Activated naive CD4-positive, alpha-beta T cell treated with anti-CD3 and anti-CD28 coated beads for 36 hours (primary cell): ENCODE measurements around the gene NUP153. TPM values are rescaled to one million over a fixed set of nuclear protein-coding genes. Genes with fewer than 3 reads are reported as not detected.

Experiments
- CTCF ChIA-PET: fragments of 350-600 bp; sonication (Branson Sonifier 250); formaldehyde crosslinking; loops from one replicate; lab custom pipeline; 2021; ENCODE audit warnings: antibody characterized with exemption; lab: Charles Lee
- DNase-seq: peaks from one replicate; pipeline ENCODE4 v3.0.0-alpha.2; 2020
- H3K27ac Mint-ChIP-seq: one replicate; pipeline ENCODE4 v1.8.0; 2021; ENCODE audit warnings: mild to moderate bottlenecking, mixed read lengths
- H3K27me3 Mint-ChIP-seq: one replicate; pipeline ENCODE4 v1.8.0; 2021; ENCODE audit warnings: low read depth, mixed read lengths
- H3K36me3 Mint-ChIP-seq: one replicate; pipeline ENCODE4 v1.8.0; 2021; ENCODE audit warnings: low read depth, mixed read lengths
- H3K4me1 Mint-ChIP-seq: one replicate; pipeline ENCODE4 v1.8.0; 2021; ENCODE audit warnings: low read depth, mixed read lengths
- H3K4me3 Mint-ChIP-seq: one replicate; pipeline ENCODE4 v1.8.0; 2021; ENCODE audit warnings: mild to moderate bottlenecking, moderate library complexity, mixed read lengths
- H3K9me3 Mint-ChIP-seq: one replicate; pipeline ENCODE4 v1.8.0; 2021; ENCODE audit warnings: mixed read lengths
- intact Hi-C: fragments of 100-400 bp; cut with micrococcal nuclease; formaldehyde crosslinking; loops from one replicate; pipeline ENCODE4 v1.15.1; 2023
- total RNA-seq, 2 experiments: library from RNA; stranded (reverse); gene quantifications; one replicate each; pipeline ENCODE4 v1.2.3, GENCODE V29; 2021

Gene NUP153
- total RNA-seq, 2 experiments from 2014 or later, result 65.3 to 67.2 TPM

DNA sequence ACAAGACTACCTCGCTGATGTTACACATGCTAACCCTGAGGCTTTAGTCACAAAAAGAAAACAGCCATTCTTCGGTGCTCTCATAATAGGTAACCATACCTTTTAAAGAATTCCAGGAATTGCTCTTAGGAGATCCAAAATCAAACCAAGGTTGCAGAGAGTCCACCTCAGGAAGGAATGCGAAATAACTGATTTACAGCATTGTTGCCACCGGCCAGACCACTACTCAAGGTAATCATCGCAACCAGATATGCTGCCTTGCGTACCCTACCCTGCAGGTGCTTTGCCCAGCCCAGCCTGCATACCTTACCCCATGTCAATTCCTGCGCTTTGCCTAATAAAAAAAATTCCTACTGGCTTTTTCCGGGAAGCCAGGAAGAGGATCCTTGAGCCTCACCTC lies 27.0 kb downstream of the NUP153 start:
- Mint-ChIP-seq H3K9me3 (no peaks in the 10 kb centered on the region), H3K36me3 (peaks cover 55% of the 10 kb centered on the region), H3K4me3 (no peak overlapping the region), H3K27me3 (no peaks in the 10 kb centered on the region), H3K4me1 (peaks cover 62% of the 10 kb centered on the region), H3K27ac (no peak overlapping the region)
- intact Hi-C loops, result no loop called here
- no peak for DNase-seq
- CTCF ChIA-PET, result no interaction called here

DNA sequence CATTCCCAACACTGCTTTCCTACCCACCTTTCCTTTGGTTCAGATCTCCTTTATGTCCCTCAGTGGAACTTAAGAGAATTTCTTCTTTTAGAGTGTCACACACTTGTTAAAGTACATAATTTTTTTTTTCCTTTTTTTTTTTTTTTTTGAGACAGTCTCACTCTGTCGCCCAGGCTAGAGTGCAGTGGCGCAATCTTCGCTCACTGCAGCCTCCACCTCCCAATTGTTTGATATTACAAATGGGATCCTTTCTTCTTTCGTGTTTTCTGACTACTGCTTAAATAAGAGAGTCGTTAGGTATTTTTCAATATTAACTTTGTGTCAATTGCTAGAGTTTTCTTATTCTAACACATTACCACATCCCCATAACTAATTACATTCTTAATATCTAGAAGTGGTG lies 29.1 kb downstream of the NUP153 start:
- Mint-ChIP-seq H3K27me3 (no peaks in the 10 kb centered on the region), H3K4me3 (no peak overlapping the region), H3K27ac (no peak overlapping the region), H3K9me3 (no peaks in the 10 kb centered on the region), H3K4me1 (peaks cover 55% of the 10 kb centered on the region), H3K36me3 (peaks cover 51% of the 10 kb centered on the region)
- CTCF ChIA-PET, result no interaction called here
- intact Hi-C loops, result no loop called here
- no peak for DNase-seq

DNA sequence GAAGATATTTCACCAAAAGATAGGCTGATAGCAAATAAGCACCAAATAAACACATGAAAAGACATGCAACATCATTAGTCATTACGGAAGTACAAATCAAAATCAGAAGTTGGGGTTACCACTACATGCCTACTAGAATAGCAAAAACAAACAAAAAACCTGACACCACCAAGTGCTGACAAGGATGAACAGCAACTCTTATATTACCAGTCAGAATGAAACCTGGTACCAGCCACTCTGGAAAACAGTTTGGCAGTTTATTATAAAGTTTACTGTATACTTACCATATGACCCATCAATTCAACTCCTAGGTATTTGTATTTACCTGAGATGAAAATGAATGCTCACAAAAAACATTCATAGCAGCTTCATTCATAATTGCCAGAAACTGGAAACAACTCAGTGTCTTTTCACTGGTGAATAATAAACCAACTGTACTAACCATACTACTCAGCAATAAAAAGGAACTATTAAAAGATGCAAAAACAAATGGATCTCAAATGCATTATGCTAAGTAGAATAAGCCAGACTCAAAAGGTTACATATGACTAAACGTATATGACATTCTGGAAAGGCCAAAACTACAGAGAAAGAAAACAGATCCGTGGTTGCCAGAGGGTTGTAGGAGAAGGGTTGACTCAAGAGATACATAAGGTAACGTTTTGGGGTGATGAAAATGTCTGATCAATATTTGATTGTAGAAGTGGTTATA lies 33.0 kb downstream of the NUP153 start:
- CTCF ChIA-PET, result interaction anchor here (0.6 kb wide), 1 partner anchor 30 kb away, joined by 5 read pairs; no protein-coding TSS in a partner anchor
- Mint-ChIP-seq H3K4me3 (no peak overlapping the region), H3K36me3 (peaks cover 57% of the 10 kb centered on the region), H3K4me1 (peaks cover 28% of the 10 kb centered on the region), H3K9me3 (no peaks in the 10 kb centered on the region), H3K27me3 (no peaks in the 10 kb centered on the region), H3K27ac (no peak overlapping the region)
- intact Hi-C loops, result loop anchor here (1.0 to 5.0 kb wide), 3 partner anchors 30 to 71 kb away; partner anchors contain the start of gene FAM8A1
- DNase-seq, result no peak

DNA sequence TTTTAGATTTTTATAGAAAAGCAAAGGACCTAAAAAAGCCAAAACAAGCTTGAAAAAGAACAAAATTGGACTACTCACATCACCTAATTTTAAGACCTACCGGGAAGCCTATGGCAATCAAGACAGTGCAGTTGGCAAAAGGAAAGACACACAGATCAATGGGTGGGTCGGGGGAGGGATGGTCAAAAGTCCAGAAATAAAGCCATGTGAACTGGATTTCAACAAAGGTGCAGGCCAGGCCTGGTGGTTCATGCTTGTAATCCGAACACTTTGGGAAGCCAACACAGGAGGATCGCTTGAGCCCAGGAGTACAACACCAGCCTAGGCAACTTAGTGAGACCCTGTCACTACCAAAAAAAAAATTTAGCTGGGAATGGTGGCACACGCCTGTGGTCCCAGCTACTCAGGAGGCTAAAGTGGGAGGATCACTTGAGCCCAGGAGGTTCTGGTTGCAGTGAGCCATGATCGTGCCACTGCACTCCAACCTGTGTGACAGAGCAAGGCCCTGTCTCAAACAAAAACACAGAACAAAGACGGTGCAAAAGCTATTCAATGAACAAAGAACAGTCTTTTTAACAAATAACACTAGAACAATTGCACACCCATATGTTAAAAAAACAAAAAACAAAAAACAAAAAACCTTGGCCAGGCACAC lies 34.5 kb downstream of the NUP153 start:
- CTCF ChIA-PET, result no interaction called here
- no peak overlapping the region for H3K4me3 Mint-ChIP-seq
- no peak overlapping the region for H3K27ac Mint-ChIP-seq
- no peaks in the 10 kb centered on the region for H3K27me3 Mint-ChIP-seq
- intact Hi-C loops, result loop anchor here (5.0 kb wide), 2 partner anchors 40 to 70 kb away; partner anchors contain the start of gene FAM8A1
- peaks cover 16% of the 10 kb centered on the region for H3K4me1 Mint-ChIP-seq
- no peak for DNase-seq
- no peaks in the 10 kb centered on the region for H3K9me3 Mint-ChIP-seq
- H3K36me3 Mint-ChIP-seq, result peaks cover 60% of the 10 kb centered on the region

DNA sequence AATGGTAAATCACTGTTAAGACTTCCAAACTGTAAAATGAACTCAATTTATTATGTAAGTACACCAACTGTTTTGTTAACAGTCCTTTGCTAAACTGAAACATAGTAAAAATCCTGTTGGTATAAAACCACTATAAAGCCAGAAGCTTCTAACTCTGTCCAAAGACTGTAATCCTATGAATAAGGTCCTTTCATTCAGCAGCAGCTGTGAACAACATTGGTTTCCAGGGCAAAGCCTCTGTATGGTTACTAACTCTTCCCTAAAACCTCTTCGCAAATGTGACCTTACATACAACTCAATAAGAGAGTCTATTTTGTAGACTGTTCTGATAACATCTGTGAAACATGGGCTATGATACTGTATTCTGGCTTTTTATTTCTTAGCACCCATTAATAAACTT lies 40.1 kb downstream of the NUP153 start:
- no peak overlapping the region for H3K4me3 Mint-ChIP-seq
- H3K36me3 Mint-ChIP-seq, result peaks cover 59% of the 10 kb centered on the region
- peaks cover 18% of the 10 kb centered on the region for H3K4me1 Mint-ChIP-seq
- intact Hi-C loops, result no loop called here
- CTCF ChIA-PET, result interaction anchor here (1.0 kb wide), 1 partner anchor 137 kb away, joined by 3 read pairs; no protein-coding TSS in a partner anchor
- H3K9me3 Mint-ChIP-seq, result no peaks in the 10 kb centered on the region
- no peak overlapping the region for H3K27ac Mint-ChIP-seq
- DNase-seq, result no peak
- H3K27me3 Mint-ChIP-seq, result no peaks in the 10 kb centered on the region

DNA sequence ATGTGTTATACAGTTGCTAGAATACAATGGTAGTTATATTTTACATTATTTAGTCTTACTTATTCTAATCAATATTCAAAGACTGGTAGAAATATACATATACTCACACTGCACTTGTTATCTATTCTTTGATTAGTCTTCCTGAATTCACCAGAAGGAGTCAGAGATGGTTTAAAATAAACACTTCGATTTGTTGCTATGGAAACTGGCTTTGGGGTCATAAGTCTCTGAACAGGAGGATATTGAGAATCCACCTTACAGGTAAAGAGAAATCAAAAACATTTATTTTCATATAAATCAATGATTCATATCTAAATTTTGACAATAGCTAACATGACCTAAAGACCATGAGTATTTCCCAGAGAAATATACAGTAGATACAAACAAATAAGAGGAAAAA lies 41.6 kb downstream of the NUP153 start:
- Mint-ChIP-seq H3K36me3 (peaks cover 57% of the 10 kb centered on the region), H3K27ac (no peak overlapping the region), H3K4me3 (no peak overlapping the region), H3K9me3 (no peaks in the 10 kb centered on the region), H3K27me3 (no peaks in the 10 kb centered on the region), H3K4me1 (peaks cover 18% of the 10 kb centered on the region)
- CTCF ChIA-PET, result no interaction called here
- intact Hi-C loops, result no loop called here
- no peak for DNase-seq

DNA sequence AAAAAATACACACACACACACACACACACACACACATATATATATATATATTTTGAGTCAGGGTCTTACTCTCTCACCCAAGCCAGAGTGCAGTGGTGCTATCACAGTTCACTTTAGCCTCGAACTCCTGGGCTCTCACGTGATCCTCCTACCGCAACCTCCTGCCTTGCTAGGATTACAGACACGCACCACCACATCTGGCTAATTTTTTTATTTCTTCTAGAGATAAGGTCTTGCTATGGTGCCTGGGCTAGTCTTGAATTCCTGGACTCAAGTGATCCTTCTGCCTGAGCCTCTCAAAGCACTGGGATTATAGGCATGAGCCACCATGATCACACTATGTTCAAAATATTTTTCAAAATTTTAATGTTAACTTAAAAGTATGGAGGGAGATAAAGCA lies 43.5 kb downstream of the NUP153 start:
- intact Hi-C loops, result no loop called here
- DNase-seq, result no peak
- Mint-ChIP-seq H3K4me3 (no peak overlapping the region), H3K27ac (no peak overlapping the region), H3K4me1 (peaks cover 18% of the 10 kb centered on the region), H3K27me3 (no peaks in the 10 kb centered on the region), H3K36me3 (peaks cover 51% of the 10 kb centered on the region), H3K9me3 (no peaks in the 10 kb centered on the region)
- CTCF ChIA-PET, result no interaction called here

DNA sequence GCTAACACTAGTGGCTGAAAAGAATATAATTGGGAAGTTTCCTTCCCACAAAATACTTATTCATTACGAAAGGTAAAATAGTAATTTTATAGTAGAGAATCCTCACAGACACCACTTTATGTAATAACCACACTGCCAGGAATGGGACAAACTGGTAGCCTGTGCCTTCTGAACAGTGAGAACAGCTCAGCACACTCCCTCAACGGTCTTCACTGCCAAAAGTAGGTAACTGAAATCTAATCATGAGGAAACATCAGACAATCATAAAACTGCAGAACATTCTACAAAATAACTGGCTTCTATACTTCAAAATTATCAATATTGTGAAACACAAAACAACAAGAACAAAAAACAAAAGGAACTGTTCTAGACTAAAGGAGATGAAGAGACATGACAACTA lies 44.1 kb downstream of the NUP153 start:
- DNase-seq, result no peak
- Mint-ChIP-seq H3K27me3 (no peaks in the 10 kb centered on the region), H3K4me3 (no peak overlapping the region), H3K36me3 (peaks cover 51% of the 10 kb centered on the region), H3K9me3 (no peaks in the 10 kb centered on the region), H3K4me1 (peaks cover 18% of the 10 kb centered on the region), H3K27ac (no peak overlapping the region)
- CTCF ChIA-PET, result no interaction called here
- intact Hi-C loops, result no loop called here

DNA sequence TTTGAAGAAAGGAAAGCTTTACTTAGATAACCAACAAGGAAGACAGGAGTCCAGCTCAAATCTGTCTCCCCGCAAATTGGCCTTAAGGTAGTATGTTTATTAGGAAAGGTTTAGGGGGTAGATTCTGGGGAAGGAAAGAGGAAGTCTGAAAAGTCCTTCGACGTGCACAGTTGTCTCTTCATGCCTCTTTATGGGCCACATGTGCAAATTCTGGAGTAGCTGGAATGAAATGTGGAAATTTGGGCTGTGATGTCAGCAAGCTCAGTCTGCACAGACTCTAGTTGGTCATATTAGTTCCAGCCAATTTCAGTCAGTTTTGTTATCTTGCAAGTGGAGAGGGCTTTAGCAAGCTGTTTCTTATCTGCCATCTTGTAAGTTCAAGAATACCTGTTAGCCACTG lies 50.1 kb downstream of the NUP153 start:
- Mint-ChIP-seq H3K36me3 (peaks cover 50% of the 10 kb centered on the region), H3K4me1 (peaks cover 19% of the 10 kb centered on the region), H3K27ac (no peak overlapping the region), H3K9me3 (no peaks in the 10 kb centered on the region), H3K27me3 (no peaks in the 10 kb centered on the region), H3K4me3 (no peak overlapping the region)
- DNase-seq, result no peak
- CTCF ChIA-PET, result interaction anchor here (0.5 to 1.3 kb wide), 4 partner anchors 36 to 143 kb away, joined by 3 to 5 read pairs (median 4); no protein-coding TSS in a partner anchor
- intact Hi-C loops, result no loop called here

DNA sequence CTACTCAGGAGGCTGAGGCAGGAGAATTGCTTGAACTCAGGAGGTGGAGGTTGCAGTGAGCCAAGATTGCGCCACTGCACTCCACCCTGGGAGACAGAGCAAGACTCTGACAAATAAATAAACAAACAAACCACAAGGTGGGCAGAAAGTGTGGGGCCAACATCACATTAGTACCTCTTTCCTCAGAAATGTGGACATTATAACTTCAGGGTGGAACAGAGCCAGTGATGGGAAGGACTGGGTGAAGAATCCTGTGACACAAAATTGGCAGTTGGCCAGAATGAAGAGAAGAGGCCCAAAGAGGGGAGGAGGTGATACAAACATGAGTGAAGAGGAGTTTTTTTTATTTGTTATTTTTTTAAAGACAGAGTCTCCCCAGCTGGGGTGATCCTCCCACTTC lies 50.6 kb downstream of the NUP153 start:
- Mint-ChIP-seq H3K4me1 (peaks cover 19% of the 10 kb centered on the region), H3K9me3 (no peaks in the 10 kb centered on the region), H3K36me3 (peaks cover 46% of the 10 kb centered on the region), H3K27me3 (no peaks in the 10 kb centered on the region), H3K4me3 (no peak overlapping the region), H3K27ac (no peak overlapping the region)
- intact Hi-C loops, result no loop called here
- no peak for DNase-seq
- CTCF ChIA-PET, result interaction anchor here (0.6 to 1.3 kb wide), 3 partner anchors 33 to 144 kb away, joined by 3 to 4 read pairs (median 3); no protein-coding TSS in a partner anchor

DNA sequence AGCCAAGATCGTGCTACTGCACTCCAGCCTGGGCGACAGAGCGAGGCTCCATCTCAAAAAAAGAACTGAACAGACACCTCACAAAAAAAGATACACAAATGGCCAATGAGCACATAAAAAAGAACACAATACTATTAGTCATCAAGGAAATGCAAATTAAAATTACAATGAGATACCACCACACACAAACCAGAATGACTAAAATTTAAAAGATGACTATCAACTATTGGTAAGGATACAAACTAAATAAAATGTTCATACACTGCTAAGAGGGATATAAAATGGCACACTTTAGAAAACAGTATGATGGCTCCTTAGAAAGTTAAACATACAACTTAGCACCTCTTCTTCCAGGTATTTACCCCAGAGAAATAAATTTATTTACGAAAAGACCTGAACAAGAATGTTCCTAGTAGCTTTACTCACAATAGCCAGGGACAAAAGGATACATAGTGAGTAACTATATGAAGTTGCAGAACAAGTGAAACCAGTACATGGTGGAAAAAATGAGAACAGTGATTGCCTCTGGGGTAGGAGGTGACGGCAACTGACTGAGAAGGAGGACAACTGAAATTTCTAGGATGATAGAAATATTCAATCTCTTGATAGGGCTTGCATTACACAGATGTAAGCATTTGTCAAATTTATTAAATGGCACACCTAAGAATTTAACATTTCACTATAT lies 53.4 kb downstream of the NUP153 start:
- Mint-ChIP-seq H3K27ac (no peak overlapping the region), H3K36me3 (peaks cover 49% of the 10 kb centered on the region), H3K9me3 (no peaks in the 10 kb centered on the region), H3K27me3 (no peaks in the 10 kb centered on the region), H3K4me1 (peaks cover 21% of the 10 kb centered on the region), H3K4me3 (no peak overlapping the region)
- CTCF ChIA-PET, result no interaction called here
- intact Hi-C loops, result loop anchor here (5.0 kb wide), 1 partner anchor 41 kb away; no protein-coding TSS in a partner anchor
- no peak for DNase-seq

DNA sequence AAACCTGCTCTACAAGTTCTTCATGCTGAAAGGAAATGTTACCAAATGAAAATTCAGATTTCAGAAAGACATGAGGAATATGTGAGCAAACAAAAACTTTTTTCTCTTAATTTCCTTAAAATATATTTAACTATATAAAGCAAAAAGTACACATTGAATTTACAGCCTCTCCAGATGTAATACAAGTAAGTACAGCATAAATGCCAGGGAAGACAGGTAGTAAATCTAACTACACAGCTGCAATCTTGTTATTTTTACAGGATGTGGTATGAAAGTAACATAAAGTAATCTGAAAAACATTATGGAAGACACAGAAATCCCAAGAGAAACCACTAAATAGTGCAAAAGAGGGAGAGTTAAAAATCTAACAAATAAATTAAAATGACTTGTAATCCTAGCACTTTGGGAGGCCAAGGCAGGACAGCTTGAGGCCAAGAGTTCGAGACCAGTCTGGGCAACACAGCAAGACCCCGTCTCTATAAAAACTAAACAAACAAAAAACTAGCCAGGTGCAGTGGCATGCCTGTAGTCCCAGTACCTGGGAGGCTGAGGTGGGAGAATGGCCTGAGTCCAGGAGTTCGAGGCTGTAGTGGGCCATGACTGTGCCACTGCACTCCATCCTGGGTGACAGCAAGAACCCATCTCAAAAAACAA lies 55.9 kb downstream of the NUP153 start:
- intact Hi-C loops, result loop anchor here (5.0 kb wide), 1 partner anchor 38 kb away; no protein-coding TSS in a partner anchor
- H3K9me3 Mint-ChIP-seq, result no peaks in the 10 kb centered on the region
- H3K36me3 Mint-ChIP-seq, result peaks cover 45% of the 10 kb centered on the region
- no peak overlapping the region for H3K4me3 Mint-ChIP-seq
- H3K27ac Mint-ChIP-seq, result no peak overlapping the region
- no peak for DNase-seq
- H3K27me3 Mint-ChIP-seq, result no peaks in the 10 kb centered on the region
- peaks cover 21% of the 10 kb centered on the region for H3K4me1 Mint-ChIP-seq
- CTCF ChIA-PET, result no interaction called here
